ENCODE data around the gene CFAP46. TPM values are rescaled to one million over a fixed set of nuclear protein-coding genes. Genes with fewer than 3 reads are reported as not detected.

CFAP46 gene
- total and polyA plus RNA-seq, 4 donors = 3.1 to 18.8 (median 7.1) TPM

DNA sequence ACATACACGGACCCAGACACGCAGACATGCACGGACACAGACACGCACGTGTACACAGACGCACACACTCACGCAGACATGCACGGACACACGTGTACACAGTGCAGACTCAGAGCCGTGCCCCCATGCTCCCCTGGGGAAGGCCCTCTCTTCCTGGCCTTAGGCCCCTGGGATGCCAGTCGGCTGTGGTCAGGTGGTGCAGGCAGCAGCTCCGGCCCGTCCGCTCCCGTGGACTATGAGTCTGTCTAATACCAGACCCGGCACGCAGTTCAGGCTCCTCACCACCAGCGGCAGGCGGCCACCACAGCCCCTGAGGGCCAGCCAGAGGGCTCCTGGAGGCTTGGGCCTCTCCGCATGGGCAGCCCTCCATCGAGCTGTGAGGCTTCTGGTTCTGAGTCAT, 104.5 kb downstream of the CFAP46 start:
- no peak for TF ChIP-seq CTCF (IDR thresholded peaks at IDR 0.05; ENCODE audit: control extremely low read depth, extremely low read depth)
- 88 to 91% methylated on average over 21 of the region's 21 CpGs for WGBS, 2 donors
- no peak overlapping the region for H3K4me3 ChIP-seq
- DNase-seq (no peak), ATAC-seq (ENCODE audit: insufficient read depth, low FRiP score) (no peak)
- H3K36me3 ChIP-seq (ENCODE audit: control insufficient read depth in 4 of 4, insufficient read depth in 4 of 4, low read length in 4 of 4) = no peaks in the 10 kb centered on the region
- peaks cover 0 to 15% (median 4%) of the 10 kb centered on the region in 4 donors for H3K9me3 ChIP-seq (ENCODE audit: control insufficient read depth in 4 of 4, insufficient read depth in 3 of 4, low read length in 3 of 4)
- peaks cover 9 to 26% (median 19%) of the 10 kb centered on the region in 3 donors for H3K27me3 ChIP-seq (ENCODE audit: control insufficient read depth in 3 of 3, insufficient read depth in 3 of 3, low read length in 2 of 3)
- H3K9ac ChIP-seq (ENCODE audit: insufficient read depth in 1 of 2, low read length in 2 of 2) = no peak overlapping the region
- H3K27ac ChIP-seq (ENCODE audit: low read depth in 1 of 2, low read length in 1 of 2) = no peak overlapping the region
- no peaks in the 10 kb centered on the region for H3K4me1 ChIP-seq (ENCODE audit: control insufficient read depth in 5 of 5, insufficient read depth in 5 of 5, low read length in 5 of 5)

DNA sequence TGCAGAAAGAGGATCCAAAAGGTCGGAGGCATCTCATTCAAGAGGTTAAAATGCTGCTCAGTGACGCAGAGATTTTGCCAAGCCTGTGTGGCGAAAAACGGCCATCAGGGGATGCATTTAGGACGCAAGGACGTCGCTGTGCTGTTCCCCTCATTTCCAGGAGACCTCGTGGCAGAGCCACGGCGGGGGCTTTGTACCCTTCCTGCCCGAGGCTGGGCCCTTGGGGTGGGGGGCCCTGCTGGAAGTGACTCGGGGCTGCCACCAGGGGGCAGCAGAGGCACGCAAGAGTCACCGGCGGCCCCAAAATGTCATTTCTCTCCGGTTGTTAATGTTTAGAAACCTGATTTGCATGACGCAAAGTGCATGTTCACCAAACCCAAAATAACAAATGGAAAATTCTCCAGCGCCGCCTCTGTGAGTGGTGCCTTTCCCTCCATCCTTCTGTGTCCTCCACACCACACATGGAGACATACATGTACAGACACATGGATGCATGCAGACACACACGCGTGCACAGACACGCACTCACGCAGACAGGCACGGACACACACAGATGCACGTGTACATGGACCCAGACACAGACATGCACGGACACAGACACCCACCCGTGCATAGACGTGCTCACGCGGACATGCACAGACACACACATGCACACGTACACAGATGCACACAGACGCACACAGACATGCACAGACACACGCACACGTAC, 105.4 kb downstream of the CFAP46 start:
- Histone ChIP-seq H3K9ac (ENCODE audit: insufficient read depth in 1 of 2, low read length in 2 of 2) (no peak overlapping the region), H3K4me1 (ENCODE audit: control insufficient read depth in 5 of 5, insufficient read depth in 5 of 5, low read length in 5 of 5) (no peaks in the 10 kb centered on the region), H3K27me3 (ENCODE audit: control insufficient read depth in 3 of 3, insufficient read depth in 3 of 3, low read length in 2 of 3) (peaks cover 15 to 33% (median 19%) of the 10 kb centered on the region in 3 donors), H3K36me3 (ENCODE audit: control insufficient read depth in 4 of 4, insufficient read depth in 4 of 4, low read length in 4 of 4) (no peaks in the 10 kb centered on the region), H3K4me3 (no peak overlapping the region), H3K27ac (ENCODE audit: low read depth in 1 of 2, low read length in 1 of 2) (no peak overlapping the region), H3K9me3 (ENCODE audit: control insufficient read depth in 4 of 4, insufficient read depth in 3 of 4, low read length in 3 of 4) (peaks cover 0 to 9% (median 0%) of the 10 kb centered on the region in 4 donors)
- ATAC-seq (ENCODE audit: insufficient read depth, low FRiP score) (no peak), DNase-seq (peak; percentile 36 to 50 (median 42))
- peak; percentile 35 for TF ChIP-seq CTCF (IDR thresholded peaks at IDR 0.05; ENCODE audit: control extremely low read depth, extremely low read depth)
- 44 to 51% methylated on average over 33 to 34 of the region's 34 CpGs for WGBS, 2 donors

DNA sequence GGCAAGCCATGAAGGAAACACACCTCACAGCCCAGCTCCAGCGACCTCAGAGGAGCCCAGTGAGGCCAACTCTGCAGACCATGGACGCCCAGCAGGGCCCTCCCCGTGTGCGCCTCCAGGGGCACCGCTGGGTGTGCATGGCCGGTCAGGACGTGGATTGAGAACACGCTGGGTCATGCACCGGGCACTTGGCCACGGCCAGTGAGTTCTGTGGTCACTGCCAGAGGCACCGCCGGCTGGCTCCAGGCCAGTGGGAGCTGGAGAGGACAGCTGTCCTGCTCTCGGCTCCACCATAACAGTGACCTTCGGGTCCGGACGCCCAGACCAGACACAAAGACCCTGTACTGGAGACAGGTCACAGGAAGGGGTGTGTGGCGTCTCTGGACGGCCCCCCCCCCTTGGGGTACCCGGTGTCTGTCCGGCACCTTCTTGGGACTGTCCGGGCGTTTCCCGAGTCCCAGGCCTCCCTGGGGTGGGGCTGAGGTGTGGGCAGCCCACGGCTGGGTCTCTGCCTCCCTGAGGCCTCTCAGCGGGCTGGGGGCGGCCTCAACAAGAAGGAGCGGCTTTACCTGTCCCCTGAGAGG, 106.0 kb downstream of the CFAP46 start:
- Histone ChIP-seq H3K27ac (ENCODE audit: low read depth in 1 of 2, low read length in 1 of 2) (no peak overlapping the region), H3K4me1 (ENCODE audit: control insufficient read depth in 5 of 5, insufficient read depth in 5 of 5, low read length in 5 of 5) (no peaks in the 10 kb centered on the region), H3K27me3 (ENCODE audit: control insufficient read depth in 3 of 3, insufficient read depth in 3 of 3, low read length in 2 of 3) (peaks cover 19 to 38% (median 21%) of the 10 kb centered on the region in 3 donors), H3K36me3 (ENCODE audit: control insufficient read depth in 4 of 4, insufficient read depth in 4 of 4, low read length in 4 of 4) (no peaks in the 10 kb centered on the region), H3K9ac (ENCODE audit: insufficient read depth in 1 of 2, low read length in 2 of 2) (no peak overlapping the region), H3K9me3 (ENCODE audit: control insufficient read depth in 4 of 4, insufficient read depth in 3 of 4, low read length in 3 of 4) (peaks cover 0 to 3% (median 0%) of the 10 kb centered on the region in 4 donors), H3K4me3 (no peak overlapping the region)
- 57 to 72% methylated on average over 27 of the region's 27 CpGs for WGBS, 2 donors
- no peak for DNase-seq
- ATAC-seq (ENCODE audit: insufficient read depth, low FRiP score) = no peak
- TF ChIP-seq CTCF (IDR thresholded peaks at IDR 0.05; ENCODE audit: control extremely low read depth, extremely low read depth) = no peak

All from lung (tissue), 12 donors.